ENCODE measurements around the gene MTCL1.

DNA sequence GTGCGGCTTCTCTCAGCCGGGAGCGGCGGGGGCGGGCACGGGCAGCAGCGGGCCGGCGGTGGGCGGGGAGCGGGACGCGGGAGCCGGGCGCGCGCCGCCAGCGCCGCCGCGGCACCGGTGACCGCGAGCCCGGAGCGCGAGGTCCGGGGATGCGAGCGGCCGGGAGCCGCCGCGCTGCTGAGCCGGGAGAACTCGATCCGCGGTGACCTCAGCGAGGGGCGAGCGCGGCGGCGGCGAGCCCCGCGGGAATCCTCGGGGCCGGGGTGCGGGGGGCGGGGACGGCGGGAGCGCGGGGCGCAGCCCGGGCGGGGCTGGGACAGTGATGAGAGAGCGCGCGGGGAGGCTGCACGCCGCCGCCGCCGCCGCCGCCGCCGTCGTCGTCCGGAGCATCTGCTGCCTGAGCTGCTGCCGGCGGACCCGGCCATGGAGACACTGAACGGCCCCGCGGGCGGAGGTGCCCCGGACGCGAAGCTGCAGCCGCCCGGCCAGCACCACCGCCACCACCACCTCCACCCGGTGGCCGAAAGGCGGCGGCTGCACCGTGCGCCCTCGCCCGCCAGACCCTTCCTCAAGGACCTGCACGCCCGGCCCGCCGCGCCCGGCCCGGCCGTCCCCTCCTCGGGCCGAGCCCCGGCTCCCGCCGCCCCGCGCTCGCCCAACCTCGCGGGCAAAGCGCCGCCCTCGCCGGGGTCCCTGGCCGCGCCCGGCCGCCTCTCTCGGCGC lies at the start of gene MTCL1:
- TF ChIP-seq, protein P1, sequence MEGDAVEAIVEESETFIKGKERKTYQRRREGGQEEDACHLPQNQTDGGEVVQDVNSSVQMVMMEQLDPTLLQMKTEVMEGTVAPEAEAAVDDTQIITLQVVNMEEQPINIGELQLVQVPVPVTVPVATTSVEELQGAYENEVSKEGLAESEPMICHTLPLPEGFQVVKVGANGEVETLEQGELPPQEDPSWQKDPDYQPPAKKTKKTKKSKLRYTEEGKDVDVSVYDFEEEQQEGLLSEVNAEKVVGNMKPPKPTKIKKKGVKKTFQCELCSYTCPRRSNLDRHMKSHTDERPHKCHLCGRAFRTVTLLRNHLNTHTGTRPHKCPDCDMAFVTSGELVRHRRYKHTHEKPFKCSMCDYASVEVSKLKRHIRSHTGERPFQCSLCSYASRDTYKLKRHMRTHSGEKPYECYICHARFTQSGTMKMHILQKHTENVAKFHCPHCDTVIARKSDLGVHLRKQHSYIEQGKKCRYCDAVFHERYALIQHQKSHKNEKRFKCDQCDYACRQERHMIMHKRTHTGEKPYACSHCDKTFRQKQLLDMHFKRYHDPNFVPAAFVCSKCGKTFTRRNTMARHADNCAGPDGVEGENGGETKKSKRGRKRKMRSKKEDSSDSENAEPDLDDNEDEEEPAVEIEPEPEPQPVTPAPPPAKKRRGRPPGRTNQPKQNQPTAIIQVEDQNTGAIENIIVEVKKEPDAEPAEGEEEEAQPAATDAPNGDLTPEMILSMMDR (IDR thresholded peaks at IDR 0.05), result no peak
- TF ChIP-seq POLR2A (IDR thresholded peaks at IDR 0.05), result no peak

Measured in heart left ventricle (tissue), 13 donors.